GM21447 (cell line): ENCODE results near the gene MYO10.
"Not testable (repeated sequence)": the region's sequence is repeated elsewhere in the genome, so short reads cannot be mapped to it uniquely, and the experiment has no call there.

ENCODE experiments used
- ATAC-seq: cut with Tn5 transposase; IDR thresholded peaks from one replicate; pipeline ENCODE4 v1.9.1; 2021; ENCODE audit not compliant: unreplicated experiment

MYO10 gene

DNA sequence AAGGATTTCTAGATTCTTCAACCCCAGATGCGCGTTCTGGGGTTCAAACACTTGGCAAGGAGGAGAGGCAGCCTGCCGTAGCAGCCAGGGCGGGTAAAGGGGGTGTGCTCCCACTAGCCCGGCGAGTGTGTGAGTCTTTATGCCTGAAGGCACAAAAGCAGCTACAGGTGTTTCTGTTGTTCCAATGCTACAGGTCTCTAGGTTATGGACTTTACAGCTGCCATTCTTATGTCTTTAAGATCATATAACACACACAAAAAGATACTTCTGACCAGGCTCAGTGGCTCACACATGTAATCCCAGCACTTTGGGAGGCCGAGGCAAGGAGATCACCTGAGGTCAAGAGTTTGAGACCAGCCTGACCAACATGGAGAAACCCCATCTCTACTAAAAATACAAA lies 185.6 kb downstream of the MYO10 start:
- no peak for ATAC-seq

- ATAC-seq = no peak
These were observed 186.5 kb downstream of the MYO10 start for GRCh38 chr5:16749626-16750025.

- ATAC-seq = no peak
These were observed 191.8 kb downstream of the MYO10 start for GRCh38 chr5:16744164-16744880.

- no peak for ATAC-seq
These were observed 193.2 kb downstream of the MYO10 start for GRCh38 chr5:16742938-16743337.

DNA sequence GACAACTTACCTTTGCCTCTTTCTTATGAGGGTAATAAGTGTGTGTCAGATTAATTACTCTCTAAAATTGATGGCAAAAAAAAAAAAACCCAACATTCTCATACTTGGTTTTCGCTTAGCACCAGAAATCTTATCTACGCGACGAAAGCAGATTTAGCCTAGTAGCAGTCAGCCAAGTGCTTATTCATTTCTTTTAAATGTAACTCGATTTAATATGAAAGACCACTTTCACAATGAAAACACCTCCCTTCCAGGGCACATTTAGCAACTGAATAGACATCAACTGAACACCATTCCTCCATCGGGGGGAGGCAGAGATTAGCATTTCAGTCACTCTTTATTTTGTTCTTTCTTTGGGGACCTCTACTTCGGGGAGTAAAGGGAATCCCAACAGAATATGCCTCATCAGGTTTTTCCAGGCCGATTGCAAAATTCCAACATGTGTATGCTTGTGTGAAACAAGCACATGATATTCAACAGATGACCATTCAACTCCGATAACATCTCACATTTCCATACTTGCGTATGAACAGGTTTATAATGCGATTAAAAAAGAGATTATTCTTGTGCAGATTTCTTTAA lies 195.2 kb downstream of the MYO10 start:
- no peak for ATAC-seq

DNA sequence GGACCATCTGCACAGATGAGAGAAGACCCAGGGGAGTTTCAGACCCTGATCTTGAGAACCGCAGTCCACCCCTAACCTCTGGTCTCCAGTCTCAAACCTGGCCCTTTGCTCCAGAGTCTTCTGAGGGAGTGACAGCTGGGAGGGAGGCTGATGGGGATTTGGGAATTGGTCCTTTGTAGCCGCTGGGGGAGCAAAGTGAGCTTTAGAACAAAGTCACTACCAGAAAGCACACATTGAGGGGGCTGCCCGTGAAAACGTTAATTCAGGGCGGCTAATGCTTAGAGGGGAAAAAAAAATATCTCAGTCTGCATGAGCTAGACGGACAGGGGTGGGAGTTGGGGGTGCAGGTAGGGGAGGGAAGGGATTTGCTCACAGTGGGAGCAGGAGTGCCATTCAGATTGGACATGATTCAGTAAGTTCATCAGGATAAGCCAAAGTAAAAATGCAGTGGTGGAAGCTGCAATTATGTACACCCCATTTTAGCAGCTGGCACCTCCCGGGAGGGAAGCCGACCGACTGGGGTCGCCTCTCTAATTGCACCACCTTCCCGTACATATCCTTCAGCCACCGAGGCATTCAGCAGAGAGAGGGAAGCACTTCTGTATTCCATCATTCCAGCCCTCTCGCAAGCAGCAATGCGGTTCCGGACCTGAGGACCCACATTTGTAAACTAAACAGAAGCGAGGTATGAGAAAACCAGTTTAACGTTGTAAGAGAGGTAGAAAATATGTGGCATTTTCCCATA lies 195.8 kb downstream of the MYO10 start:
- no peak for ATAC-seq

DNA sequence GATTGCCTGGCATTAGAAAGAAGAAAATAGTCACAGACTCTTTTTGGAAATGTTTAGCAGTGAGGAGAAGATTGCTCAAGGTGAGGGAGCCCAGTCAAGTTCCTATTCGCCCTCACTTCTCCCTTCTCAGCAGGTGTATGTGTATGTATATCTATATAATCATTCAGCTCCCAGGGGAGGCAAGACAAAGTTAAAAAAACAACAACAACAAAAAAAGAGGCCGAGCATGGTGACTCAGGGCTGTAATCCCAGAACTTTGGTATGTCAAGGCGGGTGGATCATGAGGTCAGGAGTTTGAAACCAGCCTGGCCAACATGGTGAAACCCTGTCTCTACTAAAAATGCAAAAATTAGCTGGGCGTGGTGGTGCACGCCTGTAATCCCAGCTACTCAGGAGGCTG lies 197.7 kb downstream of the MYO10 start:
- ATAC-seq = not testable (repeated sequence)

GRCh38 chr5:16737620-16738364 lies 198.3 kb downstream of the MYO10 start:
- no peak for ATAC-seq

GRCh38 chr5:16737209-16737608 lies 198.9 kb downstream of the MYO10 start:
- ATAC-seq = no peak

GRCh38 chr5:16736158-16736995 lies 199.7 kb downstream of the MYO10 start:
- no peak for ATAC-seq

- no peak for ATAC-seq
These were observed 200.7 kb downstream of the MYO10 start for GRCh38 chr5:16735101-16736060.

- ATAC-seq = no peak
These were observed 202.6 kb downstream of the MYO10 start for GRCh38 chr5:16733331-16734006.

DNA sequence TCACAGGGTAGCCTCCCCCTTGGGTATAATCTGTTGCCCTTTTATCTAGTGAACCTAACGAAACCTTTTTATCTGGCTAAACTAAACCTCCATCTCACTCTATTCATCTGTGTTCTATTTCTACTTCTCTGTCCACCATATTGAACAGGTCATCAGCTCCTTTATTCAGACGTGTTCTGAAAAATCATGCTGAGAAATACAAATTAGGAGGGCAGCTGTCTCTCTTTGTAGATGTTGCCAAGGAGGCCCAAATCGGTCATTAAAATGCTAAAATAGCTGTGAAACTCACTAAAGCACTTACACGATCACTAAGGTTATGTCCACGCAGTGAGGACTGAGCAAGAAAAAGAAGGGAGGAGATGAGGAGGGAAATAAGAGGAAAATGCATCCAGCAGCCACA lies 203.7 kb downstream of the MYO10 start:
- ATAC-seq = no peak

DNA sequence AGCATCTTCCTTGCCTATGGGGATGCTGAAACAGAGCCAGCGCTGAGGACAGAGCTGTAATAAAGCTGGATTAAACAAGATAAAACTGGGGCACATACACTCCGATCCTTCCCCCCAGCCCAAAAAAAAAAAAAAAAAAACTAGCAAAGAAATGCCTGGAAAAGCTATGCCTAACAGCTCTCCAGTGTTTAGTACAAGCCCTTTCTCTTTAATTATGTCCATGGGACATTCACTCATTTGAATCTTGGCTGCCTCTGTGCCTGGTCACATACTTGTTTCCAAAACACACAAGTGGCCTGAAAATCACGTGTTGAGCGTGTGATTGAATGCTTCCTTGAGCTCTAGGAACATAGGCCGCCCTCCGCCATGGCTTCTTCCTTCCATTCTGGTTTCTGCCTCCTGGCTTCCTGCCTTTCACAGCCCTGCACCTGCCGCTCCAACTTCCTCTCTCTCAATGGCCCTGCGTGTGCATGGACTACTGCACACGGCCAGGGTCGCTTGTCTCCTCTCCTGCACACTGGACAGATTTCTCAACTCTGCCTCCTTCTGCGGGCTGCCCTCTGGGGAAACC lies 208.2 kb downstream of the MYO10 start:
- no peak for ATAC-seq

GRCh38 chr5:16726538-16726946 lies 209.5 kb downstream of the MYO10 start:
- ATAC-seq = no peak

DNA sequence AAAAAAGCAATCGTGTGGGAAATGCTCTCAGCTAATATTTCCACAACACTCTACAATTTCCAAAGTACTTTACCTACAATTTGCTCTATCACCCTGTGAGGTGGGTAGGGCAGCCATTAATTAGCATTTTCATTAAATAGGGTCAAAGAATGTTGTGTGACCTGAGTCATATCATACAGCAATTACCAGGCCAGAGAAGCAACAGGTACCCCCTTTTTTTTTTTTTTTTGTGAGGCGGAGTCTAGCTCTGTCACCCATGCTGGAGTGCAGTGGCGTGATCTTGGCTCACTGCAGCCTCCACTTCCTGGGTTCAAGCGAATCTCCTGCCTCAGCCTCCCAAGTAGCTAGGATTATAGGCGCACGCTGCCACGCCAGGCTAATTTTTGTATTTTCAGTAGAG lies 210.5 kb downstream of the MYO10 start:
- no peak for ATAC-seq

GRCh38 chr5:16723821-16724220 lies 212.3 kb downstream of the MYO10 start:
- ATAC-seq = no peak

DNA sequence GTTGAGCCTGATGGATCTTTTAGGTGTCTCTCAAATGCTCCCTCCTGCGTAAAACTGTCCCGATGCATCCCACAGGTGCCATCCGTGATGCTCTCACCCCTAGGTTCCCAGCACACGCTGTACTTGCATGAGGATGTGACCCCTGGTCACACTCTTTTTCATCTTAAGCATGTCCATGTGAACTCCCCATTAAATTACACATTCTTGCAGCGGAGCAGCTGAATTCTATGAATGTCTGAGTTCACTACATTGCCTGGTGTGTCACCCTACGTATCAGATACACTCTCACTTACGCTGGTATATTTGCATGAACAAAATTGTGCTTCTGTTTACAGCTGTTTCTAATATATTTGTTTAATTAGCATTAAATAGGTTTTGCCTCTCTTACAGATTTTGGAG lies 214.0 kb downstream of the MYO10 start:
- no peak for ATAC-seq
